Esophagus muscularis mucosa (tissue), 4 donors: ENCODE results near the gene RASL12. TPM values are rescaled to one million over a fixed set of nuclear protein-coding genes. Genes with fewer than 3 reads are reported as not detected.

Experiments
- DNase-seq: peaks from one replicate; pipeline ENCODE4 v3.0.0-alpha.2; 2017; ENCODE audit errors: extremely low spot score
- H3K27ac ChIP-seq, 4 donors: fragments of 200-600 bp; sonication (generic); replicated peaks in 1 of 4; 1 replicate in 3 of 4; 2 replicates in 1 of 4; pipeline ENCODE4 v1.5.1; 2016 to 2019; ENCODE audit warnings: mild to moderate bottlenecking in 1 of 4
- H3K27me3 ChIP-seq, 4 donors: fragments of 200-600 bp; sonication (generic); one replicate each; pipeline versions ENCODE4 v1.5.1 to v1.6.0; 2016 to 2019
- H3K36me3 ChIP-seq, 4 donors: fragments of 200-600 bp; sonication (generic); one replicate each; pipeline ENCODE4 v1.5.1; 2016 to 2019
- H3K4me1 ChIP-seq, 4 donors: fragments of 200-600 bp; sonication (generic); one replicate each; pipeline ENCODE4 v1.5.1; 2016 to 2019
- H3K4me3 ChIP-seq, 4 donors: fragments of 200-600 bp; sonication (generic); 1 replicate in 2 of 4; 2 replicates in 2 of 4; pipeline ENCODE4 v1.5.1; 2016 to 2019; ENCODE audit warnings: mild to moderate bottlenecking in 4 of 4, moderate library complexity in 1 of 4
- H3K9me3 ChIP-seq, 4 donors: fragments of 200-600 bp; sonication (generic); 1 replicate in 3 of 4; 2 replicates in 1 of 4; pipeline ENCODE4 v1.5.1; 2016 to 2019
- EP300 ChIP-seq: sonication (generic); formaldehyde crosslinking; IDR thresholded peaks from one replicate; pipeline ENCODE4 v1.6.1; 2017; ENCODE audit warnings: antibody characterized with exemption
- POLR2A ChIP-seq: fragments of 450-650 bp; IDR thresholded peaks from one replicate; pipeline ENCODE4 v1.6.1; 2017; ENCODE audit warnings: antibody characterized with exemption, moderate library complexity, mild to moderate bottlenecking, low read depth
- POLR2AphosphoS5 ChIP-seq, 2 donors: sonication (generic); formaldehyde crosslinking; IDR thresholded peaks; one replicate each; pipeline ENCODE4 v1.6.1; 2017; ENCODE audit warnings: antibody characterized with exemption in 2 of 2
- WGBS: methylation state at CpG from one replicate; pipeline ENCODE4 v1.1.5; 2018; 5-methylcytosine and 5-hydroxymethylcytosine counted together
- intact Hi-C: fragments of 100-400 bp; cut with DNase I; formaldehyde crosslinking; loops from one replicate; pipeline ENCODE4 v1.15.1; 2023
- total RNA-seq, 4 donors: library from RNA; depleted of rRNA; stranded (reverse); fragments of >200 nt; gene quantifications; one replicate each; pipeline versions ENCODE4 v1.1.0 to v1.2.1, GENCODE V29; 2016
- TF ChIP-seq, protein P1 (sequence below), 3 experiments: fragments of 200-600 bp in 2 of 3; fragments of 450-650 bp in 1 of 3; sonication (generic) in 2 of 3; IDR thresholded peaks; one replicate each; pipeline ENCODE4 v1.5.1; 2017 to 2019; ENCODE audit warnings: antibody characterized with exemption in 3 of 3, mild to moderate bottlenecking in 2 of 3, moderate library complexity in 1 of 3

RASL12 gene
- total RNA-seq, 4 donors from 2014 or later = 123 to 216 (median 198) TPM

DNA sequence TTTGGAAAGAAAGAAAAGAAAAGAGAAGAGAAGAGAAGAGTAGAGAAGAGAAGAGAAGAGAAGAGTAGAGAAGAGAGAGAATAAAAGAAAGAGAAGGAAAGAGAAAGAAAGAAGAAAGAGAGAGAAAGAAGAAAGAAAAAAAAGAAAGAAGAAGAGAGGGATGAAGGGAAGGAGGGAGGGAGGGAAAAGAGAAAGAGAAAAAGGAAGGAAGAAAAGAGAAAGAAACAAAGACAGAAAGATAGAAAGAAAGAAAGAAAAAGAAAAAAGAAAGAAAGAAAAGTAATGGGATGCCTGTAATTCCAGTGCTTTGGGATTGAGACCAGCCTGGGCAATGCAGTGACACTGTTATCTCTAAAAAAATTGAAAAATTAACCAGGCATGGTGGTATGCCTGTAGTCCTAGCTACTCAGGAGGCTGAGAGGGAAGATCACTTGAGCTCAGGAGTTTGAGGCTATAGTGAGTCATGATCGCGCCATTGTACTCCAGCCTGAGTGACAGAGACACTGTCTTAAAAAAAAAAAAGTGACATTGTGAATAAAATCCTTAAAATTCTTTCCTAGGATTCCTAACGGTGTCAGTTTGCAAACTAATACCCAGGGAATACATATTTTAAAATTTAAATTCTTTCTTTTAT, 1.7 kb downstream of the RASL12 start:
- 27% methylated on average over 3 of the region's 3 CpGs for WGBS
- no peak for DNase-seq
- H3K27me3 ChIP-seq = no peaks in the 10 kb centered on the region
- peak overlapping the region; percentile 95 to 98 (median 96) for H3K27ac ChIP-seq
- H3K36me3 ChIP-seq = peaks cover 0 to 4% (median 0%) of the 10 kb centered on the region in 4 donors
- intact Hi-C loops = no loop called here
- H3K4me3 ChIP-seq = peak overlapping the region; percentile 70 to 83 (median 79)
- H3K4me1 ChIP-seq = peaks cover 68 to 91% (median 87%) of the 10 kb centered on the region in 4 donors
- TF ChIP-seq, protein P1, sequence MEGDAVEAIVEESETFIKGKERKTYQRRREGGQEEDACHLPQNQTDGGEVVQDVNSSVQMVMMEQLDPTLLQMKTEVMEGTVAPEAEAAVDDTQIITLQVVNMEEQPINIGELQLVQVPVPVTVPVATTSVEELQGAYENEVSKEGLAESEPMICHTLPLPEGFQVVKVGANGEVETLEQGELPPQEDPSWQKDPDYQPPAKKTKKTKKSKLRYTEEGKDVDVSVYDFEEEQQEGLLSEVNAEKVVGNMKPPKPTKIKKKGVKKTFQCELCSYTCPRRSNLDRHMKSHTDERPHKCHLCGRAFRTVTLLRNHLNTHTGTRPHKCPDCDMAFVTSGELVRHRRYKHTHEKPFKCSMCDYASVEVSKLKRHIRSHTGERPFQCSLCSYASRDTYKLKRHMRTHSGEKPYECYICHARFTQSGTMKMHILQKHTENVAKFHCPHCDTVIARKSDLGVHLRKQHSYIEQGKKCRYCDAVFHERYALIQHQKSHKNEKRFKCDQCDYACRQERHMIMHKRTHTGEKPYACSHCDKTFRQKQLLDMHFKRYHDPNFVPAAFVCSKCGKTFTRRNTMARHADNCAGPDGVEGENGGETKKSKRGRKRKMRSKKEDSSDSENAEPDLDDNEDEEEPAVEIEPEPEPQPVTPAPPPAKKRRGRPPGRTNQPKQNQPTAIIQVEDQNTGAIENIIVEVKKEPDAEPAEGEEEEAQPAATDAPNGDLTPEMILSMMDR (IDR thresholded peaks at IDR 0.05) = no peak
- TF ChIP-seq POLR2A = no peak
- no peak for TF ChIP-seq POLR2AphosphoS5 (IDR thresholded peaks at IDR 0.05)
- no peaks in the 10 kb centered on the region for H3K9me3 ChIP-seq

DNA sequence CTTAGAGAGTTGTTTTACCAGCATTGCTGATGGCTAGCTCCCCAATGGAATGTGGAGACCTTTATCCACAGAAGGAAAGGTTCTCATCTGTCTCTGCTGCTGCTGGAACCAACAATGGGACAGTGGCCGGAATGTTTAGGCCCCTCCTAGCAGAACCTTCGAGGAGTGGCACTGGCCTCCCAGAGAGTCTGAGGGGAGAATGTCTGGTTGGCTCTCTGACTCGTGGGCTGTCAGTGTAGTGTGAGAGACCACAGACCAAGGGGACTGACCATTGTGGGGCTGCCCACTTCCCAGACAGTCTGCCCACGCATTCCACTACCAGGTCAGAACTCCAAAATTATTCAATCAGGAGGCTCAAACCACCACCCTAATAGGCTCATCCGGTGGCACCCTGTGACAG, 5.1 kb downstream of the RASL12 start:
- Histone ChIP-seq H3K36me3 (peaks cover 12 to 25% (median 19%) of the 10 kb centered on the region in 4 donors), H3K27ac (peak overlapping the region; percentile 95 to 98 (median 96)), H3K27me3 (no peaks in the 10 kb centered on the region), H3K9me3 (no peaks in the 10 kb centered on the region), H3K4me1 (peaks cover 50 to 91% (median 86%) of the 10 kb centered on the region in 4 donors), H3K4me3 (no peak overlapping the region)
- 76% methylated on average over 4 of the region's 5 CpGs for WGBS
- intact Hi-C loops = no loop called here
- TF ChIP-seq POLR2AphosphoS5 (IDR thresholded peaks at IDR 0.05) (no peak), POLR2A (no peak), EP300 (no peak)
- TF ChIP-seq, protein P1 (IDR thresholded peaks at IDR 0.05) = no peak
- DNase-seq = no peak

DNA sequence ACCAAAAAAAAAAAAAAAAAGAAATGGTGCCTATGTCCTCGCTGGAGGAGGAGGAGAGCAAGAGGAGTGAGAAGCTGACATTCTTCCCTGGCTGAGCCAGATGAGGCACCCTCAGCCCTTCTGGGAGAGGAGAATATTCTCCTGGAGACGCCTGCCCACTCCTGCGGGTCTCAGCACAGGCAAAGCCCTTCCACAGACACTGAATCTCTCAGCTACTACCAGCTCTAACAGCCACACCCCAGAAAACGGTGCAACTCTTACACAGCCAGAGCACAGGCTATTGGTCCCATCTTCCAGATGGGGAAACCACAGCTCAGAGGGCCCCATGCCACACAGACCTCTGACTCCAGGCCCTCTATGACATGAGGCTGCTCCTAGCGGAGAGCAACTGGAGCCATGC, 5.7 kb downstream of the RASL12 start:
- H3K27ac ChIP-seq = peak overlapping the region; percentile 95 to 98 (median 96)

DNA sequence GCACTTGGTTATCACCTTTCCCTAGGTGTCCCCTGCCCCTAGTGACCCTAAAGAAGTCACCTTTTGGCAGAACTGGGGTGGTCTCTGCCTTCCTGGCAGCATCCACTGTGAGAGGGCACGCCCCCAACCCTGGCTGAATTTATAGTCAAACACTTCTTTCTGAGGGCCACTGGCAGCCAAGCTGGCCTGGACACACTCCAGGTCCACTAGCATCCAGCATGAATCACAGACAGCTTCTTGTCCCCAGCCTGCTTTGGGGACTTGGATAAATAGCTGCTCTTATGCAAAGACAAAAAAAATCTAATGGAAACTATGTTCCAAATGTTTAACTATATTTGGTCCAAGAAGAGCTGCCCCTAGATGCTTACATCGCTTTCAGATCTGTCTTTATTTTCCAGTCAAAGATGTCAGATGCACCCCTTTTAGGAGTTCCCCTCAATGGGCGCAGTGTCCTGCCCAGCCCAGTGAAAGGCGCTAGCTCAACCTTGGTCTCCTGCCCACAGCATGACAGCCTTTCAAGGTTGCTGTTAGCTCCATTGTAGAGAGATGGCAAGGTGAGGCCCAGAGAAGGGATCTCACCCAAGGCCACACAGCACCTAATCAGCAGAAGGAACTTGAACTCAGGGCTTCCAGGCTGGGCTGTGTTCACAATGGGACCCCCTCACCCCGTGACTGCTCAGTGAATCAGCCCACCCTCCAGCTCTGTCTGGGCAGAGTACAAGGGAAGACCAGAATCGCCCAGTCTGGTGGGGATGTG, 7.0 kb downstream of the RASL12 start:
- Histone ChIP-seq H3K9me3 (no peaks in the 10 kb centered on the region), H3K4me1 (peaks cover 48 to 100% (median 99%) of the 10 kb centered on the region in 4 donors), H3K27me3 (no peaks in the 10 kb centered on the region), H3K36me3 (peaks cover 15 to 44% (median 26%) of the 10 kb centered on the region in 4 donors), H3K27ac (peak overlapping the region; percentile 95 to 98 (median 96)), H3K4me3 (no peak overlapping the region)
- no peak for DNase-seq
- intact Hi-C loops = no loop called here
- 79% methylated on average over 6 of the region's 6 CpGs for WGBS
- peak; percentile 28 to 48 for TF ChIP-seq POLR2AphosphoS5 (IDR thresholded peaks at IDR 0.05)
- no peak for TF ChIP-seq EP300
- no peak for TF ChIP-seq POLR2A
- TF ChIP-seq, protein P1 (IDR thresholded peaks at IDR 0.05) = no peak

More for the DNA sequence above, 5.7 kb downstream of the RASL12 start:
- H3K27me3 ChIP-seq = no peaks in the 10 kb centered on the region
- intact Hi-C loops = no loop called here
- peaks cover 50 to 92% (median 89%) of the 10 kb centered on the region in 4 donors for H3K4me1 ChIP-seq
- 86% methylated on average over 3 of the region's 5 CpGs for WGBS
- H3K4me3 ChIP-seq = no peak overlapping the region
- H3K9me3 ChIP-seq = no peaks in the 10 kb centered on the region
- H3K36me3 ChIP-seq = peaks cover 15 to 31% (median 23%) of the 10 kb centered on the region in 4 donors
- no peak for DNase-seq
- TF ChIP-seq POLR2A (no peak), POLR2AphosphoS5 (IDR thresholded peaks at IDR 0.05) (no peak), EP300 (no peak)

DNA sequence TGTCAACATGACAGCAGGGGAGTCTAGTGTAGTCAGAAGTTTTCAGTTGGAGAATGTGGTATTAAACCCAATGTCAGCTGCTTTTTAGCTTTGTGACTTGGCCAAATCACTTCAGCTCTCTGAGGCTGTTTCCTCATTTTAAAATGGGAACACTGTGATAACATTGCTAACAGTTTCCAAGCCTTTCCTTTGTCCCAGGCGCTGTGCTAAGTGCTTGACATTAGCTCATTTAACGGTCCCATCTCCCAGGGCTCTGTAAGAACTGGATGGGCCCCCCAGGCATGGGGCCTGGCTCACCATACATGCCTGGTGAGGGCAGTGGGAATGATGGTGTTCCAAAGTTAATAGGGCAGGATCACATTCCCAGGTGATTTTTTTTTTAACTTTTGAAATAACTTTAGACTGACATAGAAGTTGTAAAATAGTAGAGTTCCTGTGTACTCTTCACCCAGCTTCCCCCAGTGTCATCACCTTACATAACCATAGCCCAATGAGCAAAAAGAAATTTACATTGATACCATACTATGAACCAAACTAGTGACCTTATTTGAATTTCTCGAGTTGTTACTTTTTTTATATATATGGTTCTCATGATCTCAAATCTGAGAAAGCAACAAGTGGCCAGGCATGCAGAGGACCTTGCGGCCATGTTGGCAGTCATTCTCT, 7.7 kb downstream of the RASL12 start:
- Histone ChIP-seq H3K36me3 (peaks cover 16 to 49% (median 26%) of the 10 kb centered on the region in 4 donors), H3K4me3 (no peak overlapping the region), H3K27ac (peak overlapping the region; percentile 95 to 98 (median 96)), H3K9me3 (no peaks in the 10 kb centered on the region), H3K27me3 (no peaks in the 10 kb centered on the region), H3K4me1 (peaks cover 50 to 100% (median 99%) of the 10 kb centered on the region in 4 donors)
- WGBS = 75% methylated on average over 4 of the region's 4 CpGs
- TF ChIP-seq, protein P1 (IDR thresholded peaks at IDR 0.05) = no peak
- TF ChIP-seq EP300 (no peak), POLR2A (no peak), POLR2AphosphoS5 (IDR thresholded peaks at IDR 0.05) (no peak)
- DNase-seq = no peak
- intact Hi-C loops = no loop called here
